HepG2 (cell line): ENCODE measurements around the gene COA1. TPM values are rescaled to one million over a fixed set of nuclear protein-coding genes. Genes with fewer than 3 reads are reported as not detected.

Experiments used
- ATAC-seq: fragments of 200-7000 bp; cut with Tn5 transposase; 3 replicates; pipeline ENCODE4 v1.9.1; 2020; ENCODE audit warnings: mild to moderate bottlenecking, moderate library complexity
- BruUV-seq: library from RNA; stranded (reverse); fragments of 400-500 nt; replicated peaks from 2 replicates; lab custom pipeline; 2021; lab: Mats Ljungman, UMichigan
- CTCF ChIA-PET: fragments of 300-600 bp; formaldehyde crosslinking; extraction: SDS; loops from one replicate; lab custom pipeline; 2021; ENCODE audit warnings: low total read pairs, inconsistent platforms, low intra/inter-chr PET ratio; lab: Yijun Ruan, JAX
- POLR2A ChIA-PET: fragments of 350-600 bp; sonication (Branson Sonifier 250); formaldehyde crosslinking; loops from one replicate; lab custom pipeline; 2020; ENCODE audit warnings: antibody characterized with exemption, inconsistent platforms; lab: Yijun Ruan, JAX
- DNase-seq: peaks from one replicate; pipeline ENCODE4 v3.0.0-alpha.2; 2015; ENCODE audit warnings: low spot score
- FAIRE-seq: peaks from 3 replicates; lab custom pipeline; 2011; peaks lifted over from hg19 to GRCh38; lab: Jason Lieb, UNC
- H2AFZ ChIP-seq: one replicate; pipeline ENCODE4 v1.6.1; 2011; ENCODE audit warnings: low read length, inconsistent platforms
- H3K27ac ChIP-seq: fragments of 300-600 bp; 3 replicates; pipeline ENCODE4 v1.8.0; 2011; ENCODE audit warnings: mixed run types, mild to moderate bottlenecking, mixed read lengths, low read length, inconsistent platforms; ENCODE audit not compliant: insufficient read depth; ENCODE audit errors: extremely low read length
- H3K27me3 ChIP-seq, 2 experiments: fragments of 200-600 bp in 1 of 2; 2 replicates in 1 of 2; 3 replicates in 1 of 2; pipeline versions ENCODE4 v1.6.0 to v1.8.0; 2011; ENCODE audit warnings: low read length in 2 of 2, mild to moderate bottlenecking in 2 of 2, moderate library complexity in 2 of 2, inconsistent platforms in 1 of 2; ENCODE audit not compliant: insufficient read depth in 2 of 2, control insufficient read depth in 1 of 2
- H3K36me3 ChIP-seq, 2 experiments: fragments of 200-600 bp in 1 of 2; replicated peaks in 1 of 2; 2 replicates in 1 of 2; 3 replicates in 1 of 2; pipeline versions ENCODE4 v1.5.1 to v1.8.0; 2011; ENCODE audit warnings: low read length in 2 of 2, inconsistent platforms in 1 of 2; ENCODE audit not compliant: insufficient read depth in 2 of 2, control insufficient read depth in 1 of 2
- H3K4me1 ChIP-seq: 2 replicates; pipeline ENCODE4 v1.5.1; 2012; ENCODE audit warnings: low read length, inconsistent platforms; ENCODE audit not compliant: insufficient read depth
- H3K4me2 ChIP-seq: 2 replicates; pipeline ENCODE4 v1.6.0; 2011; ENCODE audit warnings: low read depth, low read length, inconsistent platforms
- H3K4me3 ChIP-seq, 3 experiments: fragments of 200-600 bp in 1 of 3; sonication (generic), shearing (Covaris generic) in 1 of 3; replicated peaks in 1 of 3; 2 replicates each; pipeline ENCODE4 v1.5.1; 2011 to 2016; ENCODE audit warnings: low read length in 3 of 3, inconsistent platforms in 2 of 3, low read depth in 2 of 3, mild to moderate bottlenecking in 2 of 3, control low read depth in 1 of 3, mixed read lengths in 1 of 3; ENCODE audit not compliant: insufficient read depth in 1 of 3
- H3K79me2 ChIP-seq: one replicate; pipeline ENCODE4 v1.6.1; 2011; ENCODE audit warnings: low read length, inconsistent platforms; ENCODE audit not compliant: insufficient read depth
- H3K9ac ChIP-seq: 2 replicates; pipeline ENCODE4 v1.6.0; 2011; ENCODE audit warnings: mild to moderate bottlenecking, low read depth, low read length, inconsistent platforms; ENCODE audit not compliant: insufficient read depth
- H3K9me3 ChIP-seq: 2 replicates; pipeline ENCODE4 v1.5.1; 2012; ENCODE audit warnings: mild to moderate bottlenecking, low read length
- H4K20me1 ChIP-seq: 2 replicates; pipeline ENCODE4 v1.6.0; 2011; ENCODE audit warnings: inconsistent platforms, mild to moderate bottlenecking, low read length, moderate library complexity; ENCODE audit not compliant: insufficient read depth
- ARNTL ChIP-seq: sonication (generic); formaldehyde crosslinking; IDR thresholded peaks from 2 replicates; pipeline ENCODE4 v1.4.0; 2020; ENCODE audit warnings: mild to moderate bottlenecking, missing genetic modification reagents
- CEBPB ChIP-seq: IDR thresholded peaks from 2 replicates; pipeline ENCODE4 v1.6.1; 2011; ENCODE audit warnings: low read depth, low read length, improper control_type of control experiment, borderline replicate concordance
- CEBPG ChIP-seq: IDR thresholded peaks from 2 replicates; pipeline ENCODE4 v1.6.1; 2016
- CREM ChIP-seq, 2 experiments: sonication (generic) in 1 of 2; formaldehyde crosslinking in 1 of 2; IDR thresholded peaks; 2 replicates each; pipeline versions ENCODE4 v1.4.0 to v1.6.1; 2016 to 2020; ENCODE audit warnings: antibody characterized with exemption in 1 of 2, mild to moderate bottlenecking in 1 of 2, missing genetic modification reagents in 1 of 2
- JDP2 ChIP-seq: sonication (generic); formaldehyde crosslinking; IDR thresholded peaks from 2 replicates; pipeline ENCODE4 v1.8.1; 2022; ENCODE audit warnings: missing genetic modification reagents, borderline replicate concordance
- KDM2A ChIP-seq: sonication (generic); formaldehyde crosslinking; IDR thresholded peaks from 2 replicates; pipeline ENCODE4 v1.4.0; 2020; ENCODE audit warnings: low read depth, missing genetic modification reagents, borderline replicate concordance
- KDM4B ChIP-seq: sonication (generic); formaldehyde crosslinking; IDR thresholded peaks from 2 replicates; pipeline ENCODE4 v1.4.0; 2020; ENCODE audit warnings: missing genetic modification reagents
- TMF1 ChIP-seq: sonication (generic); formaldehyde crosslinking; IDR thresholded peaks from 2 replicates; pipeline ENCODE4 v1.8.1; 2022; ENCODE audit warnings: low read depth, missing genetic modification reagents
- ZFY ChIP-seq: sonication (generic); formaldehyde crosslinking; IDR thresholded peaks from 2 replicates; pipeline ENCODE4 v1.4.0; 2020; ENCODE audit warnings: missing genetic modification reagents
- WGBS: methylation state at CpG from one replicate; pipeline ENCODE4 v1.1.6; 2017; ENCODE audit warnings: low lambda C conversion rate; 5-methylcytosine and 5-hydroxymethylcytosine counted together
- in situ Hi-C: cut with HindIII; loops from 2 replicates; pipeline ENCODE4 v1.10.0; 2017; ENCODE audit warnings: low pct_unique_long_range_greater_than_20kb; ENCODE audit not compliant: extremely low pct_ligation_motif_present
- intact Hi-C: fragments of 100-400 bp; cut with micrococcal nuclease; formaldehyde crosslinking; loops from one replicate; pipeline ENCODE4 v1.10.0; 2022; ENCODE audit not compliant: unreplicated experiment
- polyA plus RNA-seq, 8 experiments: library from polyadenylated mRNA; depleted of rRNA in 3 of 8; stranded (reverse) in 7 of 8; unstranded in 1 of 8; fragments of >200 nt; fragmentation: Illumina TruSeq in 4 of 8; extraction: Trizol in 4 of 8; gene quantifications; 2 replicates each; pipeline versions ENCODE4 v1.2.1 to v1.2.3, GENCODE V29; 2011 to 2016; ENCODE audit warnings: low read depth in 4 of 8, missing spikeins in 1 of 8, mixed read lengths in 1 of 8; ENCODE audit not compliant: insufficient read depth in 1 of 8
- total RNA-seq, 5 experiments: library from RNA; depleted of rRNA; stranded (reverse); fragments of >200 nt; fragmentation: Illumina TruSeq; extraction: Trizol; gene quantifications; 2 replicates each; pipeline ENCODE4 v1.2.3, GENCODE V29; 2016; ENCODE audit warnings: low read depth in 1 of 5
- TF ChIP-seq, protein P1 (sequence below): sonication (generic); formaldehyde crosslinking; IDR thresholded peaks from 2 replicates; pipeline ENCODE4 v1.8.0; 2023; ENCODE audit warnings: mild to moderate bottlenecking, missing genetic modification reagents

The COA1 gene
- total and polyA plus RNA-seq, 2 of the 13 experiments (the other 11 are each of a cell fraction or from before 2014, with no cell fraction given) = 33.2 to 65.7 TPM

DNA sequence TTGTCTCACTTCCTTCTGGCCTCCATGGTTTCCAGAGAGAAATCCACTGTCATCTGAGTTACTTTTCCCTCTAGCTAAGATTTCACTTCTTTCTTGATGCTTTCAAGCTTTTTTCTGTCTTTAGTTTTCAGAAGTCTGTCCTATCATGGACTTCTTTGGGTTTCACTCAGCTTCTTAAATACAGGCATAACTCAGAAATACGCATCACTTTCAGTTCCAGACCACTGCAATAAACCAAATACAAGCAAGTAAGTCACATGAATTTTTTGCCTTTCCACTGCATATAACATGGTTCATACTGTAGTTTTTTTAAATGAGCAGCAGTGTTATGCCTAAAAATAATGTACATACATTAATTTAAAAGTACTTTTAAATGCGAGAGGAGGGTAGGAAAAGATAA lies 97.8 kb downstream of the COA1 start:
- no peaks in the 10 kb centered on the region for H4K20me1 ChIP-seq
- TF ChIP-seq, protein P1, sequence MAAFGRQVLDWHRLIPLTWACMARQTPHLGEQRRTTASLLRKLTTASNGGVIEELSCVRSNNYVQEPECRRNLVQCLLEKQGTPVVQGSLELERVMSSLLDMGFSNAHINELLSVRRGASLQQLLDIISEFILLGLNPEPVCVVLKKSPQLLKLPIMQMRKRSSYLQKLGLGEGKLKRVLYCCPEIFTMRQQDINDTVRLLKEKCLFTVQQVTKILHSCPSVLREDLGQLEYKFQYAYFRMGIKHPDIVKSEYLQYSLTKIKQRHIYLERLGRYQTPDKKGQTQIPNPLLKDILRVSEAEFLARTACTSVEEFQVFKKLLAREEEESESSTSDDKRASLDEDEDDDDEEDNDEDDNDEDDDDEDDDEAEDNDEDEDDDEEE (CRISPR knock-in tag) = no peak
- TF ChIP-seq KDM4B (CRISPR knock-in tag) (no peak), CREM (IDR thresholded peaks at IDR 0.05) (no peak), CREM (CRISPR knock-in tag; IDR thresholded peaks at IDR 0.05) (no peak), ZFY (no peak), ARNTL (CRISPR knock-in tag) (no peak), TMF1 (no peak), KDM2A (no peak)
- peaks cover 17 to 32% of the 10 kb centered on the region in 2 experiments for H3K36me3 ChIP-seq
- no peak overlapping the region for H3K4me3 ChIP-seq
- H3K27me3 ChIP-seq = no peaks in the 10 kb centered on the region
- 94% methylated on average over 2 of the region's 2 CpGs for WGBS
- no peak overlapping the region for H2AFZ ChIP-seq
- no peak overlapping the region for H3K27ac ChIP-seq
- H3K9ac ChIP-seq = no peak overlapping the region
- DNase-seq (no peak), FAIRE-seq (no peak), ATAC-seq (no peak)
- intact Hi-C loops = no loop called here
- no peak overlapping the region for H3K4me2 ChIP-seq
- no peaks in the 10 kb centered on the region for H3K79me2 ChIP-seq
- no peaks in the 10 kb centered on the region for H3K9me3 ChIP-seq
- peaks cover 14% of the 10 kb centered on the region for H3K4me1 ChIP-seq
- no TSS peak for BruUV-seq
- ChIA-PET CTCF (no interaction called here), POLR2A (no interaction called here)
- in situ Hi-C loops = no loop called here

DNA sequence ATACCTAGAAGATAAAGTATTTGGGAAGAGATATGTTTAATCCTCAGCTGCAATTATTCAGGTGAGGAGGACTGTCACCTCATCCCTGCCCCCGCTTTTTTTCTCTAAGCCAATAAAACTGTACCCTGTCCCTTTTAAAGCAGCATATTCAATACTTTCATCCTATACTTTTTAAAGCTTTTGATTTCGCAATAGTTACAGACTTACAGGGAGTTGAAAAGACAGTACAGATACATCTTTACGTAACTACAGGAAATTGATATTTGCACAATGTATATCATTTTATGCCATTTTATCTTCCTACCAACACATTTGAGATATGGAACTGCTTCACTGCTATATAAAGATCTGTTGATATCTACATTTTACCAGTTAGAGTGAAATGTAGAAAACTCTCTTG lies 98.8 kb downstream of the COA1 start:
- TF ChIP-seq CEBPG (CRISPR knock-in tag) = peak; percentile 84
- no peak for TF ChIP-seq JDP2
- peak; percentile 94 for TF ChIP-seq CEBPB
- Histone ChIP-seq H3K27me3 (no peaks in the 10 kb centered on the region), H2AFZ (no peak overlapping the region), H3K4me2 (no peak overlapping the region), H3K79me2 (no peaks in the 10 kb centered on the region), H3K9me3 (no peaks in the 10 kb centered on the region), H3K36me3 (peaks cover 15 to 31% of the 10 kb centered on the region in 2 experiments), H3K4me3 (no peak overlapping the region), H3K27ac (no peak overlapping the region), H3K4me1 (peaks cover 6% of the 10 kb centered on the region), H4K20me1 (no peaks in the 10 kb centered on the region), H3K9ac (no peak overlapping the region)
- POLR2A ChIA-PET = no interaction called here
- CTCF ChIA-PET = interaction anchor here (0.7 kb wide), 1 partner anchor 48 kb away, joined by 3 read pairs; the partner anchor contains the start of gene STK17A
- DNase-seq (no peak), ATAC-seq (no peak), FAIRE-seq (no peak)
- WGBS = 80% methylated on average over 3 of the region's 3 CpGs
- BruUV-seq = no TSS peak
- intact Hi-C loops = no loop called here
- in situ Hi-C loops = no loop called here
